Smooth muscle cell (in vitro differentiated cells): ENCODE data around the gene LEFTY1. TPM values are rescaled to one million over a fixed set of nuclear protein-coding genes. Genes with fewer than 3 reads are reported as not detected.
"Not testable (repeated sequence)": the region's sequence is repeated elsewhere in the genome, so short reads cannot be mapped to it uniquely, and the experiment has no call there.

Source experiments
- DNase-seq: peaks from one replicate; lab custom pipeline; 2025; ENCODE audit not compliant: unreplicated experiment; lab: John Stamatoyannopoulos, UW
- H2AFZ ChIP-seq: fragments of 200-600 bp; sonication (generic); 2 replicates; pipeline ENCODE4 v1.6.0; 2016; ENCODE audit warnings: antibody characterized with exemption, low read depth, mild to moderate bottlenecking
- H3F3A ChIP-seq: fragments of 200-600 bp; sonication (generic); 2 replicates; pipeline ENCODE4 v1.6.0; 2017; ENCODE audit warnings: antibody characterized with exemption, low read depth
- H3K27ac ChIP-seq: fragments of 200-600 bp; sonication (generic); 2 replicates; pipeline ENCODE4 v1.5.1; 2016; ENCODE audit warnings: low read depth, mild to moderate bottlenecking
- H3K27me3 ChIP-seq: fragments of 200-600 bp; sonication (generic); 2 replicates; pipeline ENCODE4 v1.6.1; 2016; ENCODE audit warnings: low read depth, mild to moderate bottlenecking
- H3K36me3 ChIP-seq: fragments of 200-600 bp; sonication (generic); 2 replicates; pipeline ENCODE4 v1.5.1; 2016; ENCODE audit warnings: low read depth
- H3K4me1 ChIP-seq: fragments of 200-600 bp; sonication (generic); 2 replicates; pipeline ENCODE4 v1.5.1; 2016; ENCODE audit warnings: low read depth
- H3K4me2 ChIP-seq: fragments of 200-600 bp; sonication (generic); 2 replicates; pipeline ENCODE4 v1.6.0; 2016; ENCODE audit warnings: mild to moderate bottlenecking
- H3K4me3 ChIP-seq: fragments of 200-600 bp; sonication (generic); 2 replicates; pipeline ENCODE4 v1.5.1; 2016; ENCODE audit warnings: mild to moderate bottlenecking
- H3K79me2 ChIP-seq: fragments of 200-600 bp; sonication (generic); 2 replicates; pipeline ENCODE4 v1.6.0; 2016; ENCODE audit warnings: low read depth, mild to moderate bottlenecking
- H3K9ac ChIP-seq: fragments of 200-600 bp; sonication (generic); 2 replicates; pipeline ENCODE4 v1.6.0; 2016; ENCODE audit warnings: low read depth
- H3K9me3 ChIP-seq: fragments of 200-600 bp; sonication (generic); replicated peaks from 2 replicates; pipeline ENCODE4 v1.5.1; 2016; ENCODE audit warnings: low read depth
- H4K20me1 ChIP-seq: fragments of 200-600 bp; sonication (generic); 2 replicates; pipeline ENCODE4 v1.6.0; 2016; ENCODE audit warnings: low read depth
- CTCF ChIP-seq: fragments of 200-600 bp; sonication (generic); IDR thresholded peaks from 2 replicates; pipeline ENCODE4 v1.5.1; 2017; ENCODE audit warnings: borderline replicate concordance, mild to moderate bottlenecking, antibody characterized with exemption; ENCODE audit not compliant: insufficient read depth, poor library complexity, severe bottlenecking
- WGBS: methylation state at CpG from one replicate; pipeline ENCODE4 v1.1.7; 2016; ENCODE audit warnings: low lambda C conversion rate; 5-methylcytosine and 5-hydroxymethylcytosine counted together
- microRNA-seq: library from miRNA; unstranded; fragments of <30 nt; microRNA quantifications from one replicate; pipeline ENCODE4, GENCODE V29; 2016; ENCODE audit warnings: borderline number of aligned reads
- polyA plus RNA-seq: library from polyadenylated mRNA; unstranded; fragments of >200 nt; fragmentation: Nextera tagmentation; extraction: Ambion mirVana; gene quantifications from 2 replicates; pipeline ENCODE4 v1.2.1, GENCODE V29; 2016
- small RNA-seq: library from RNA; depleted of rRNA; stranded (forward); fragments of <200 nt; gene quantifications from one replicate; pipeline ENCODE3, GENCODE V24; 2014
- total RNA-seq: library from RNA; depleted of rRNA; stranded (reverse); fragments of >200 nt; gene quantifications from 2 replicates; pipeline ENCODE4 v1.2.3, GENCODE V29; 2014

Gene LEFTY1
- total and polyA plus RNA-seq, 2 experiments from 2014 or later = not detected

- no peaks in the 10 kb centered on the region for H3K9me3 ChIP-seq
- no peaks in the 10 kb centered on the region for H3K79me2 ChIP-seq
- TF ChIP-seq CTCF = no peak
- no peaks in the 10 kb centered on the region for H3K4me1 ChIP-seq
- H2AFZ ChIP-seq = no peak overlapping the region
- H3K36me3 ChIP-seq = no peaks in the 10 kb centered on the region
- H3K27ac ChIP-seq = no peak overlapping the region
- no peak for DNase-seq
- H3K4me2 ChIP-seq = no peak overlapping the region
- H3K4me3 ChIP-seq = no peak overlapping the region
- WGBS = 96% methylated on average over 1 of the region's 1 CpG
- no peaks in the 10 kb centered on the region for H4K20me1 ChIP-seq
- no peak overlapping the region for H3K9ac ChIP-seq
- no peaks in the 10 kb centered on the region for H3K27me3 ChIP-seq
- H3F3A ChIP-seq = no peaks in the 10 kb centered on the region
Observed at GRCh38 chr1:225840223-225840610, 48.7 kb downstream of the LEFTY1 start.

DNA sequence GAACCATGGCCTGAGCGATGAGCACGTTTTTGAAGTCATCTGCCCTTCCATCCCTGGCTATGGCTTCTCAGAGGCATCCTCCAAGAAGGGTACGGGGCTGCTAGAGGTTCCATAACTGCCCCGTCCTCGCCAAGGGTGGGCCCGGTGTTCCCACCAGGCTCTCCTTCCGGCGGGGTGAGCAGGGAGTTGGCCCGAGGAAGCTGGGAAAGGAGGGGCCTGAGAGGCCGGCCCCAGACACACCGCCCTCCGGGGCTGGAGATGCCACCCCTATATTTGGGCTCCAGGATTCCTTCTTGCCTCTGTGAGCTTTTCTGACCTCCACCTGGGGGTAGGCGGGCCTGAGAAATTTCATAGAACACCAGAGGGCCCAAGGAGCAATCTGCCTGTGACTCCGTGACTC lies 50.2 kb downstream of the LEFTY1 start:
- no peak overlapping the region for H3K27ac ChIP-seq
- 95% methylated on average over 14 of the region's 14 CpGs for WGBS
- H2AFZ ChIP-seq = no peak overlapping the region
- H3F3A ChIP-seq = no peaks in the 10 kb centered on the region
- no peak overlapping the region for H3K4me3 ChIP-seq
- no peaks in the 10 kb centered on the region for H3K9me3 ChIP-seq
- H3K9ac ChIP-seq = no peak overlapping the region
- H3K36me3 ChIP-seq = no peaks in the 10 kb centered on the region
- TF ChIP-seq CTCF = no peak
- H3K79me2 ChIP-seq = no peaks in the 10 kb centered on the region
- no peaks in the 10 kb centered on the region for H3K4me1 ChIP-seq
- no peaks in the 10 kb centered on the region for H3K27me3 ChIP-seq
- DNase-seq = no peak
- no peak overlapping the region for H3K4me2 ChIP-seq
- H4K20me1 ChIP-seq = no peaks in the 10 kb centered on the region

DNA sequence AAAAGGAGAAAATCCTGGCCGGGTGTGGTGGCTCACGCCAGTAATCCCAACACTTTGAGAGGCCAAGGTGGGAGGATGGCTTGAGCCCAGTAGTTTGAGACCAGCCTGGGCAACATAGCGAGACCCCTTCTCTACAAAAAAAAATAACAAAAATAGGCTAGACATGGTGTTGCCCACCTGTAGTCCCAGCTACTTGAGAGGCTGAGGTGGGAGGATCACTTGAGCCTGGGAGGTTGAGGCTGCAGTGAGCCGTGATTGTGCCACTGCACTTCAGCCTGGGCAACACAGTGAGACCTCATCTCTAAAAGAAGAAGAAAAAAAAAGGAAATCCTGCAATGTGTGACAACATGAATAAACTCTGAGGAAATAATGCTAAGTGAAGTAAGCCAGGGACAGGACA lies 52.6 kb downstream of the LEFTY1 start:
- not testable (repeated sequence) for H3K36me3 ChIP-seq, H3K9ac ChIP-seq, H2AFZ ChIP-seq, H3K27ac ChIP-seq, DNase-seq, H3K79me2 ChIP-seq, H3K4me3 ChIP-seq, H3K9me3 ChIP-seq, H3F3A ChIP-seq, H4K20me1 ChIP-seq, H3K4me1 ChIP-seq, H3K4me2 ChIP-seq, H3K27me3 ChIP-seq
- 97% methylated on average over 4 of the region's 4 CpGs for WGBS

Small RNA genes lying within 50 kb of the gene (microRNA-seq; reads per million reads assigned to microRNA genes)
- gene MIR6741 = 2.9 reads per million

Small RNA genes lying within 50 kb of the gene (small RNA-seq; reads per million reads assigned to genes)
- gene AL117348.1 = not detected

Other genes starting within 250 kb of the LEFTY1 start
- 147 and 170 TPM in 2 replicates for gene ENAH, start 236.0 kb downstream of the LEFTY1 start, total RNA-seq
- gene ENAH, start 236.0 kb downstream of the LEFTY1 start, polyA plus RNA-seq = 39.3 and 70.5 TPM in 2 replicates
- 394 and 449 TPM in 2 replicates for gene SRP9, start 111.3 kb downstream of the LEFTY1 start, total RNA-seq
- 301 TPM in 2 replicates for gene SRP9, start 111.3 kb downstream of the LEFTY1 start, polyA plus RNA-seq
- 9.8 and 16.1 TPM in 2 replicates for gene EPHX1, start 79.0 kb downstream of the LEFTY1 start, total RNA-seq
- gene EPHX1, start 79.0 kb downstream of the LEFTY1 start, polyA plus RNA-seq = 22.2 and 29.2 TPM in 2 replicates
- gene TMEM63A, start 6.8 kb downstream of the LEFTY1 start, total RNA-seq = 12.0 and 12.3 TPM in 2 replicates
- 10.9 and 17.9 TPM in 2 replicates for gene TMEM63A, start 6.8 kb downstream of the LEFTY1 start, polyA plus RNA-seq
- 15.1 and 20.1 TPM in 2 replicates for gene PYCR2, start 35.1 kb upstream of the LEFTY1 start, total RNA-seq
- 40.5 and 44.3 TPM in 2 replicates for gene PYCR2, start 35.1 kb upstream of the LEFTY1 start, polyA plus RNA-seq
- 0.09 and 0.36 TPM in 2 replicates for gene LEFTY2, start 52.1 kb upstream of the LEFTY1 start, total RNA-seq
- 0.25 and 2.3 TPM in 2 replicates for gene LEFTY2, start 52.1 kb upstream of the LEFTY1 start, polyA plus RNA-seq
- gene SDE2, start 110.2 kb upstream of the LEFTY1 start, total RNA-seq = 30.5 and 33.3 TPM in 2 replicates
- gene SDE2, start 110.2 kb upstream of the LEFTY1 start, polyA plus RNA-seq = 15.1 and 20.2 TPM in 2 replicates
- 459 and 461 TPM in 2 replicates for gene H3-3A, start 173.6 kb upstream of the LEFTY1 start, total RNA-seq
- gene H3-3A, start 173.6 kb upstream of the LEFTY1 start, polyA plus RNA-seq = 426 and 430 TPM in 2 replicates